IPS-NIHi7 (cell line): ENCODE results near the gene ZNF648.
"Not testable (repeated sequence)": the region's sequence is repeated elsewhere in the genome, so short reads cannot be mapped to it uniquely, and the experiment has no call there.

Experiments used
- DNase-seq: peaks from one replicate; pipeline ENCODE4 v3.0.0; 2012; ENCODE audit warnings: mixed read lengths; ENCODE audit errors: extremely low spot score

The ZNF648 gene

DNA sequence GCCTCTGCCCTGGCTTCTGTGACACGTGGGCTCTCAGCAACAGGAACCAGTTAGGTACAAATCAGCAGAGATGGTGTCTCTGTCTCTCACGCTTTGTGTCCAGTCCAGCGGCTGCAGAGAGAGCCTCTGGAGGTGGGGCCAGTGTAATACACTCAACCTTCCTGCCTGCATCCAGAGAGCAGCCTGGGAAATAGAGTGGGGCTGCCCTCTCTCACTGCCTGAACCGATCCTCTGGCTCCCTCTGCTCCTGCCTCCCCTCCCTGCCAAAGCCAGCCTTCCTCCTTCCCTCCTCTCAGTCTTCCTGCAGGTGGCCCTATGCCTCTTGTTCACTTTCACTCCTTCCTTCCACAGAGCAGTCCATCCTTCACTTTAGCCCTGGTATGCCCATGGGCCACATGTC lies at the start of gene ZNF648:
Gene ZNF648, minus strand, starts transcription at position 119 of the 400 bp plus-strand sequence. CDS start 3,702 bp downstream, outside the sequence.
- peak; percentile 35 for DNase-seq

DNA sequence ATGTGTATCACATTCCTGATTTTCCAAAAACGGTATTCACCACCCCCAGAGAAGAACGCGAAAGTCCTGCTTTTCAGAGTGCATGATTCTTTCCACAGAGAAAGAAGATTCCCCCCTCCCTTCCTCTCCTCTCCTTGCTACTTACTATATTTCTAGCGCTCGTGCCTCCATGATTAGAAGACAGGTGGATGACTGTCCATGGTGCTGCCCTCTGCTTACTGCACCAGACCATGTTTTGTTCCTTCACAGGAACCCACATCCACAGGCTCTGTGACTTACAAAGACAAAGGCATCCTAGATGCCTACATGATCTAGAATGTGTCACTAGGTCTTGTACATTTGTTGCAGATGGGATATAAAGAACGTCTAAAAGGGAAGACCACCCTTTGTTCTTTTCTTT lies 49.1 kb upstream of the ZNF648 start:
- no peak for DNase-seq

- DNase-seq: no peak
Observed at GRCh38 chr1:182109771-182110170, 48.3 kb upstream of the ZNF648 start.

DNA sequence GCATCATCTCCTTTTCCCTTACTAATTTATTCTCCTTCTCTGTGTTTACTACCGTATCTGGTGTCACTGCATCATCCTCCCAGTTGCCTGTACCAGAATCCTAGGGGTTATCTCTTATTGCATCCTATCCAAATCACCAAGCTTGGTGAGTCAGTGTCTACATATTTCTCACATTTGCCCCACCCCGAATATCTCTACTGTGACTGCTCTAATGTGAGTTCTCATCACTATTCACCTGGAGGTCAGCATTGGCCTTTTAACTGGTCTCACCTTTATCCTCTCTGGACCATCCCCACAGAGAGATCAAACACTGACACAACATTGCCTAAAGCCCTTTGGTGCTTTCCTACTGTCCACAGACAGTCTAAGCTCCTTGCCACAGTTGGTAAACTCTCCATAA lies 45.7 kb upstream of the ZNF648 start:
- DNase-seq: no peak

DNA sequence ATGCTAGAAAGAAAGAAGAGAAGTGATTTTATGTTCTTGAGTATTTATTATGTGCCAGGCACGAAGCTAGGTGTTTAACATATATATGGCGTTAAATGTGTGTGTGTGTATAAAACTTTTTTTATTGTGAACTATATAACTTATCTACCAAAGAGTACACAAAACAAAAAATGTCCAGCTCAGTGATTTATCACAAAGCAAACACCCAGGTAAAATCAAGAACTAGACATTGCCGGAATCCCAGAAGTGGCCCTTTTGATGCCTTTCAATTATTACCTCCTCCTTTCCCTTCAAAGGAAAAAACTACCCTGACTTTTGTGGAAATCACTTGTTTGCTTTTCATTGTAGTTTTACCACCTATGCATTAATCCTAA lies 40.5 kb upstream of the ZNF648 start:
- no peak for DNase-seq

GRCh38 chr1:182101415-182102042 lies 40.0 kb upstream of the ZNF648 start:
- DNase-seq: peak; percentile 91

DNA sequence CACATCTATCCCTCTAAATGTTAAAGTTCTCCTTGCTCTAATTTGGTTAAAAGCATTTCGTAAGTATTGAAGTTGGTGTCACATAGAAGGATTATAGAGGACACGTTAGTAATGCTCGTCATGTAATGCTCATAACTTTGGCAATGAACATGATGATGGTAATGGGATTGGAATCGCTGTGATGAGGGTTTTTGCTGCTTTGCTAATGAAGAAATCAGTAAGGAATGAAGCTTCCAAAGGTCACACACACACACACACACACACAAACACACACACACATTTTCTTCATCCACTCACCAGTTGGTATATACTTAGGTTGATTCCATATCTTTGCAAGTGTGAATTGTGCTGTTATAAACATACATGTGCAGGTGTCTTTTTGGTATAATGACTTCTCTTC lies 36.8 kb upstream of the ZNF648 start:
- no peak for DNase-seq

DNA sequence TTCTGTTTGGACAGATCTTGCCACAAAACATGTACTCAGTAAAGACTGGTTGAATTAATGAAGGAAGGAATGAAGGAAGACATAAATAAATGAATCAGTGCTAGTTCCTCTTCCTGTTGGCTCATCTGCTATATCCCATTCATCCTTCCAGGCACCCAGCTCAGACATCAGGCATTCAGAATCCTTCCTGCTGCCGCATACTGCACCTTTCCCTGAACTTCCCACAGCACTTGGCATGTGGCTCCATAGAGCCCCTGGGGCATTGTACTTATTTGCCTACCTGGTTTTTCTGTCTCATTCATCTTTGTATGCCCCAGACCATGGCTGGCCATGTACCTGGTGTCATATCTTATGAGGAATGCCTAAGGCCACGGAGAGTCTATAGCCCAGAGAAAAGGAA lies 34.4 kb upstream of the ZNF648 start:
- DNase-seq: no peak

GRCh38 chr1:182094514-182095005 lies 33.0 kb upstream of the ZNF648 start:
- not testable (repeated sequence) for DNase-seq

- no peak for DNase-seq
Observed at GRCh38 chr1:182093781-182094180, 32.3 kb upstream of the ZNF648 start.

GRCh38 chr1:182092336-182092735 lies 30.8 kb upstream of the ZNF648 start:
- no peak for DNase-seq

GRCh38 chr1:182091083-182091482 lies 29.6 kb upstream of the ZNF648 start:
- no peak for DNase-seq

DNA sequence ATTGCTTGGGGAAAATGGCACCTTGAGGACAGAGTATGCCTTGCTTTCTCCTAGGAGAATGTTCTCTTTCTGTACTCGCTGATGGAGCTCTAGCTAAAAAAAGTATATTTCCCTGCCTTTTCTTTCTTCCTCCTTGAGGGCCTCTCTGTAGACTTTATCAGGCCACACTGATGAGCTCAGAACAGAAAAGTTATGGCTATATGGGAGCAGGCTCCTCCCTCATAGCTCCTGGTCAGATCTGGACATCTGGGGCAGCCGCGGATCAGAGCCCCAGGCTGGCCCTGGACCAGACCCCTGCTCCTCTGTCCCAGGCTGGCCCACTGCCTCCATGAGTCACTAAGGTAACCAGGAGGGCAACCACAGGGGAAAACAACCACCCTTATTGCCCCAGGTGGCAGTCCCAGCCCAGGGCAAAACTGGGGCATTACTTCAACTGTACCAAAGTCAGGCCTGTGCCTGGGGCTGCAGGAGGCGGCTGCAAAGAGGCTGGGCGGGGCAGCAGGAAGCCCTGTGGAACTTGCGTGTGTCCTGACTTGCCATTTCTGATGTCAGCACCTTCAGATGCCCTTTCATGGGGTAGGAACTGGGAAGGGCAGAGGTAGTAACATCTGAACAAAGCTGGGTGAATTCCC lies 26.3 kb upstream of the ZNF648 start:
- no peak for DNase-seq

DNA sequence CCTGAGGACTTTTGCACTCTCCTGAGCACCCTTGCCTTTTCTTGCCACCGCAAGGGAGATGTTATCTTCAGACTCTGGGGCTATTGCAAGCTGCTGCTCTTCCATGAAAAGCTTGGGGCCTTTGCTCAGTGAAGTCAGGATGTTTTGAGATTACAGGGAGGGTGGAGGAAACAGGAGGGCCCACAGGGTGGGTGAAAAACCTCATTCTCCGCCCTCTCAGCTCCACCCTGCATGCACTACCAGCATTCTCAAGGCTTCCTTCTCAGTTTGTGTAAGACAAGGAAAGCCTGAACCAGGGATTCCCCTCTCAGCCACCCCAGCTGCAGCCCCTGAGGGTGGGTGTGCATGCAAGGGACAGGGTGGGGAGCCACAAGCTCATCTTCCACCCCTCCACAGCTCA lies 25.8 kb upstream of the ZNF648 start:
- no peak for DNase-seq

GRCh38 chr1:182086620-182087019 lies 25.1 kb upstream of the ZNF648 start:
- DNase-seq: no peak

DNA sequence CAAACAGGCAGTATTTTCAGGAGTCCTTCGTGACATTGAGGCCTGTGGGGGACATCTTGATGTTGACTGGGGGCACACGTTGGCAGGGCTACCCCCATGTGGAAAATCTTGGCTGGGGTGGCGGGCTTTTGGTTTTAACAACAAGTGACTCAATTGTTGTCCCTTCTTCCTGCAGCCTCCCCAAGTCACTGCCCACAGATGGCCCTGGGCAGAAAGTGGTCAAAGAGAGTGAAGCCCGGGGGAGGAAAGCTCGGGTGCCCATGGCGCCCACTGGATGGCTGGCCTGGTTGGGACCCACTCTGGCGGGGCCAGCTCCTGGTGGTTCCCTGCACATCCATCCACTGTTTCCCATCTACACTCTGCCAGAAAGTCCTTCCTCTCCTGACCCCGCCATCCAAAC lies 24.6 kb upstream of the ZNF648 start:
- DNase-seq: no peak

- DNase-seq: no peak
Observed at GRCh38 chr1:182085726-182086125, 24.2 kb upstream of the ZNF648 start.

DNA sequence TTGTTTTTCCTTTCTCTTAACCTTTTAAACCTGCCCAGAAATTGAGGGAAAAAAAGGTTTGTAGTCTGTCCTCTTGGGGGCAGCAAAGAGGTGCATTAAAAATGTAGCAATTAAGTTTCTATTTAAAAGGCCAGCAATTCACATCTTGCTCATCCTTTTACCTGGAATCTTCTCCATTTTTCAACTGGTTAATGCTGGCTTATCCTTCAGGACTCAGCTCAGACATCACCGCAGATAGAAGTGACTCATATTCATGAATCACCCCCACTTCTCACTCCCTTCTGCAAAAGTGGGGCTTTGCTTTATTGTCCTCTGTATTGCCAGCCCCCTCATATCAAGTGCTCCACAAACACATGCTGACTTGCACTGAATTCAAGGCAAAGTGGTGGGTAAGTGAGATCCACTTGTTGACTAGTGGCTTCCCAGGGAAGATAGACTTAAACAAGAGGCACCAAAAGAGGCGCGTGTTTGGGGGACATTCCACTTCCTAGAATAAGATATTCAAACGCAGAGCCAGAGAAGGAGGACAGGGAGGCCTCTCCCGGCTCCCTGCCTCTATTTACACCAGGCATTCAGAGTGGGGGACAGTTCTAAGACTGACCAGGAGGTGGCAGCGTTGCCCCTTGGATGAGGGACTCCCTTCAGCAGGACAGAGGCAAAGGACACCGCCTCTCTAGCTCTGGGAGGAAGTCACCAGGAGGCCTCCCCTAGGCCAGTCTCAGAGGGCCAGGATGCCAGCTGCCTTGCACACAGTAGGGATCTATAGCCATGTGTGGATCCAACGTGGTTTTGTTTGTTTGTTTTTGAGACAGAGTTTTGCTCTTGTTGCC lies 23.2 kb upstream of the ZNF648 start:
- peak; percentile 91 for DNase-seq

GRCh38 chr1:182083851-182084486 lies 22.5 kb upstream of the ZNF648 start:
- DNase-seq: no peak

- peak; percentile 71 for DNase-seq
Observed at GRCh38 chr1:182080955-182081582, 19.6 kb upstream of the ZNF648 start.

GRCh38 chr1:182080040-182080439 lies 18.5 kb upstream of the ZNF648 start:
- DNase-seq: no peak

GRCh38 chr1:182071924-182072323 lies 10.4 kb upstream of the ZNF648 start:
- no peak for DNase-seq
